Motor neuron (in vitro differentiated cells): ENCODE data around the gene HUNK. TPM values are rescaled to one million over a fixed set of nuclear protein-coding genes. Genes with fewer than 3 reads are reported as not detected.
"Not testable (repeated sequence)": the region's sequence is repeated elsewhere in the genome, so short reads cannot be mapped to it uniquely, and the experiment has no call there.

Source experiments
- ATAC-seq, 8 experiments: fragments of 200-7000 bp; cut with Tn5 transposase; replicated peaks in 6 of 8; 2 replicates each; pipeline ENCODE4 v1.8.0; 2021; ENCODE audit warnings: mild to moderate bottlenecking in 8 of 8, moderate library complexity in 8 of 8
- H3K27ac ChIP-seq, 2 donors: fragments of 250-450 bp; sonication (Bioruptor Pico); 2 replicates each; pipeline ENCODE4 v1.9.0; 2021; ENCODE audit warnings: antibody characterized with exemption in 2 of 2, mild to moderate bottlenecking in 2 of 2, moderate library complexity in 1 of 2
- H3K4me1 ChIP-seq, 2 donors: fragments of 250-450 bp; sonication (Bioruptor Pico); replicated peaks in 1 of 2; 2 replicates each; pipeline ENCODE4 v1.6.1; 2021; ENCODE audit warnings: antibody characterized with exemption in 2 of 2, mild to moderate bottlenecking in 2 of 2, moderate library complexity in 1 of 2
- H3K4me3 ChIP-seq, 5 donors: fragments of 250-450 bp; sonication (Bioruptor Pico); 2 replicates each; pipeline ENCODE4 v1.9.0; 2021; ENCODE audit warnings: antibody characterized with exemption in 5 of 5, mild to moderate bottlenecking in 5 of 5, moderate library complexity in 4 of 5
- WGBS, 10 experiments: fragments of 450-650 bp; shearing (Covaris generic); methylation state at CpG; one replicate each; pipeline ENCODE4 v1.0.0; 2022; 5-methylcytosine and 5-hydroxymethylcytosine counted together
- in situ Hi-C, 9 experiments: fragments of 400-800 bp; cut with MboI; loops; one replicate each; pipeline ENCODE4 v1.15.0; 2021; ENCODE audit warnings: low sequenced_read_pairs in 9 of 9, low pct_unique_long_range_greater_than_20kb in 2 of 9; ENCODE audit not compliant: unreplicated experiment in 9 of 9
- total RNA-seq, 8 experiments: library from RNA; unstranded; fragments of 300-600 nt; gene quantifications; 2 replicates each; pipeline versions ENCODE4 v1.2.3 to v1.2.4, GENCODE V29; 2022

HUNK gene
- total RNA-seq, 8 experiments from 2014 or later, result 2.5 to 15.8 (median 5.5) TPM

DNA sequence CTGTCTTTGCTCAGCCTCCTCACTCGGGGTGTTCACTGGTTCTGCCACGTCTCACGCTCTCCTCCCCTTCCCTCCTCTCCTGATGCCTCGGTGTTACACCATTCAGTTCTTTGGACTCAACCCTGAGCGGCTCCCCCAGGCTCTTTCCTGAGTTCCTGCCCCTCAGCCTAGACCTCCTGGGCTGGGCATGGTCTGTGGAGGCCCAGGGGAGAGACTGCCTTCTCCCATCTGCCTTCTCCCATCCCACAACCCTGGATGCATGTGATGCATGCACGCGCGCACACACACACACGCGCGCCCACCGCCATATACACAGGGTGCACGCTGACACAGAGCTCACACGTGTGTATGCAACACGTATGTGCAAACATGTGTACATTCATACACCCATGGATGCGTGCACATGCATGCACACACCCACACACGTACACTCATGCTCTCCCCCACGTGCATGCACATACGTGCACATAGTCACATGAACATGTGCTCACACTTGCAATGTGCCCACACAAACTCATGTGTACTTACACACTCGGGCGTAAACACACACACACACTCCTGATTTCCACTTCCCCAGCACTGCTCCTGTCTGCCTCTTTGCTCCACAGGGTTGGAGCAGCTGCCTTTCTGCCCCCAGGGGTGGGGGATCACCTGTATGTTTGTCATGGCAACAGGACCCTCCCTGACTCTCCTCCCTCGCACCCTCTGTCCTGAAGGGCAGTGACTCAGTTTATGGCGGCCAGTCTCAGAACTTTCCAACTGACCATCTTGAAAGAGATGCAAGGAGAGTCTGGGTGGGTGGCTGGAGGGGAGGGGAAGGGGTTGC lies 59.0 kb downstream of the HUNK start:
- Histone ChIP-seq H3K4me3 (no peak overlapping the region), H3K27ac (no peak overlapping the region), H3K4me1 (peaks cover 31 to 34% of the 10 kb centered on the region in 2 donors)
- in situ Hi-C loops, result no loop called here
- 50 to 100% (median 88%) methylated on average over 1 to 7 of the region's 23 CpGs; no CpG with 5 or more reads in 2 of the 10 experiments for WGBS, 10 experiments
- ATAC-seq, result no peak

DNA sequence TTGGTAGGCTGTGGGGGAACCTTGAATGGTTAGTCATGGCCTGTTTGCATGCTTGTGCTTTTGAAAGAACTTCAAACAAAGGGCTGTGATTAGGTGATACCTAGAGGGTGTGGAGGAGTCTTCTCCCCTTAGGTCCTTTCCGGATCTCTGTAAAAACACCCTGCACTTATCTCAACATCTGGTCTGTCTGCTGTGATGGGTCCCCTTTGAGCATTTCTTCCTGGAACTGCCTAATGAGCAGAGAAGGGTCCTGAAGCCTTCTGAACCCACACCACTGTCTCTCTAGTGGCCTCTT lies 59.6 kb downstream of the HUNK start:
- H3K4me1 ChIP-seq, result peaks cover 31 to 33% of the 10 kb centered on the region in 2 donors
- no peak overlapping the region for H3K4me3 ChIP-seq
- no peak for ATAC-seq
- in situ Hi-C loops, result no loop called here
- 100% methylated on average over 1 of the region's 1 CpG; no CpG with 5 or more reads in 9 of the 10 experiments for WGBS, 10 experiments
- H3K27ac ChIP-seq, result no peak overlapping the region

DNA sequence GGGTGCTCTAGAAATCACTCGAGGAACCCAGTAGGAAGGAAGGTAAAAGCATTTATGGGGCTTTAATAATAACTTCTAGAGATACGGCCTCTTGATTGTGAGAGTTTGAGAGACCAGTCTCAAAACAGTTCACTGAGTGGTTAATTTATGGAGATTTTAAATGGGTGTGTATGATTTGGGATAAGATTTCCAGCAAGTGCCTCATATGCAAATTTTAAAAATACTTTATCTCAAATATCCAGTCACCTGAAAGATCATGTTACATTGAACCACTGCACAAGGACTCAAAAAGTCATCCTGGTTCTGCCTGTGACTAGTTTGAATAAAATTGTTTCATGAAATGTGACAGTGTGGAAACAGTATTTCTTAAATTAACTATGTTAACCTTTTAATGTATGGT lies 64.5 kb downstream of the HUNK start:
- Histone ChIP-seq H3K27ac (no peak overlapping the region), H3K4me1 (no peaks in the 10 kb centered on the region), H3K4me3 (no peak overlapping the region)
- peak in 3 of 8 experiments; percentile 41 to 83 (median 81) for ATAC-seq
- 50 to 100% (median 79%) methylated on average over 1 to 2 of the region's 2 CpGs; no CpG with 5 or more reads in 1 of the 10 experiments for WGBS, 10 experiments
- in situ Hi-C loops, result no loop called here

DNA sequence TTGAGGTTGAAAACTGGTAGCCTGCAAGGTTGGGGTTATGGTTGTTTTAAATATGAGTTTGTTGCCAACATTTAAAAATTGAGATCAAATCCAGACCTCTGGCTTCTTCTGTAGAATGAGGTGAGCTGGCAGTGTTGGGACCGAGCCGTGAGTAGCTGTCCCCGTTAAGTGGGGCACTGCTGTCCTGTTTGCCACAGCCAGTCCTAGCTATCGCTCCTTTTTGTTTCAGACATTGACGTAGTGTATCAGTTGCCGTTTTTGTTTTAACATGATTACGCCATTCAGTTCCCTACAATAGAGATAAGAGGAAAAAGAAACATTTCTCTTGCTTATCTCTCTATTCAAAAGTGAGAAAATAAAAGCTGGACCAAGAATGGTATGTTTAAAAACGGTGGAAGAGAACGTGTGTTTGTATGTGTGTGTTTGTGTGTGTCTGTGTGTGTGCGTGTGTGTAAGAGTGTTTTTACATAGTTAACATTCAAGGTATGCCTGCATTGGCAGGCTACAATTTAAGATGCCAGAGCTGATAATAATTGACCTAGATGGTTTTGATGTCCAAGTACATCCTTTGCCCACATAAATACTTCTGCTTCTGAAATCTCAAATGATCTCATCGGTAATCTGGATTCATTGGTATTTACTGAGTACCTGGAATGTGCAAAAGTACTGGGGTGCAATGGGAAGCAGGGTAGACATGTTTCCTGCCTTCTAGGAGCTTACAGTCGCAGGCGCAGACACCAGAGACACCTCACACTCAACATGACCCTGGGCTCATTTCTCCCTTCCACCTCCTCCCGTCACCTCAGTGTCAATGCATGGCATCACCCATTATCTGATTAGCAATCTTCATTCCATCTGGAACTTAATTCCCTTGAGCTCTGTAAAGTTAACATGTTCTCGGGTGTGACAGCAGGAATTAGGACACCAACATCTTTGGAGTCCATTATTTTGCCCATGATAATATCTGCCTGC lies 65.8 kb downstream of the HUNK start:
- ATAC-seq, result no peak
- in situ Hi-C loops, result no loop called here
- H3K4me3 ChIP-seq, result no peak overlapping the region
- 62 to 98% (median 83%) methylated on average over 2 to 14 of the region's 15 CpGs for WGBS, 10 experiments
- H3K4me1 ChIP-seq, result no peaks in the 10 kb centered on the region
- no peak overlapping the region for H3K27ac ChIP-seq

DNA sequence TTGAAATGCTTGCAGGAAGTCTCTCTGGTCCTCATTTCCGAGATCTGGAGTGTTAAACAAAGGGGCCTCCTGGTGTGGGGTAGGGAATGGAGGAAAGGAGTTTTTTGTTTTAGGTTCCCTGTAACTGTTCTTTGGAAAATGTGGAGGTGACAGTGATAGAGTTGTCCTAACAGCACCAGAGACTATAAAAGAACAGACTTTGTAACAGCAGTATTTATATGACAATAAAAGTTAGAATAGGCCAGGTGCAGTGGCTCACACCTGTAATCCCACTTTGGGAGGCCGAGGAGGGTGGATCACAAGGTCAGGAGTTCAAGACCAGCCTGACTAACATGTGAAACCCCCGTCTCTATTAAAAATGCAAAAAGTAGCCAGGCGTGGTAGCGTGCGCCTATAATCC lies 68.9 kb downstream of the HUNK start:
- H3K4me1 ChIP-seq, result peaks cover 16 to 18% of the 10 kb centered on the region in 2 donors
- WGBS, 10 experiments, result 53 to 100% (median 90%) methylated on average over 1 to 6 of the region's 6 CpGs; no CpG with 5 or more reads in 5 of the 10 experiments
- ATAC-seq, result no peak
- no peak overlapping the region for H3K4me3 ChIP-seq
- in situ Hi-C loops, result no loop called here
- H3K27ac ChIP-seq, result no peak overlapping the region

DNA sequence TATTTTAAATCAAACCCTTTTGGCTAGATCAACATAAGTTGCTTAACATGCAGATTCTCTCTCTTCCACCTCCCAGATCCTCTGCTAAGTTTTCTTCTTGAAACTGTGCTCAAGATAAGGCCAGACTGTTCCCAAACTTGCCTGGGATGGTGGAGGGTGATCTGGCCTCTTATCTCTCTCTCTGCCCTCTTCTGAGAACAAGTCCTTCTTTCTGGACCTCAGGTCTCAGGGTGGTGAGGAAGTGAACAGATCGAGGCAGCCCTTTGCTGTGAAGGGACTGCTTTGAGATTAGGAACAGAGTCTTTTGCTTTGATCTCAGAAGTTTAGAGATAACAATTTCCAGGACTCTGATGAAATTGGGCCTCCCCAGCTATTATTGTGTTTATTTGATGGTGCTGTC lies 70.7 kb downstream of the HUNK start:
- WGBS, 10 experiments, result 44 to 100% (median 60%) methylated on average over 1 of the region's 1 CpG; no CpG with 5 or more reads in 4 of the 10 experiments
- H3K4me3 ChIP-seq, result no peak overlapping the region
- in situ Hi-C loops, result no loop called here
- peaks cover 16 to 18% of the 10 kb centered on the region in 2 donors for H3K4me1 ChIP-seq
- H3K27ac ChIP-seq, result no peak overlapping the region
- ATAC-seq, result no peak

DNA sequence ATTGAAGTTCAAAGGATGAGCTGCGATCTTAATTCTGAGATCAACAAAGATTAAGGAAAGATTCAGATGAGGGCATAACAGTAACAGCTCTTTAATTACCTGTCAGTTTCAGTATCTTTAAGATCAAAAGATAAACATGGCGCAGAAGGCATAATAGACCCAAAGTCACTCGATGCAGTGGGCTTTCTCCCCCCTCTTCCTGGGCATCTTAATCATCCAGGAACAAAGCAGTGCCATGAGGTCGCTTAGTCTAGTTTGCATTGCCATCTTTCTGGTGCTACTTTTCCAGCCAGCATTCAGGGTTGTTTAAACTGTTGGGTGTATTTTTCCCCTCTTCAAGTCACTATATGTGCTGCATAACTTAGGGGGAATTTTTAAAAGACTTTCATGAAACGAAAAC lies 72.3 kb downstream of the HUNK start:
- Histone ChIP-seq H3K4me3 (no peak overlapping the region), H3K4me1 (peaks cover 16 to 18% of the 10 kb centered on the region in 2 donors), H3K27ac (peak overlapping the region; percentile 13 to 36)
- in situ Hi-C loops, result no loop called here
- 8 to 75% (median 27%) methylated on average over 1 to 4 of the region's 5 CpGs; no CpG with 5 or more reads in 1 of the 10 experiments for WGBS, 10 experiments
- peak in 5 of 8 experiments; percentile 59 to 82 (median 67) for ATAC-seq

DNA sequence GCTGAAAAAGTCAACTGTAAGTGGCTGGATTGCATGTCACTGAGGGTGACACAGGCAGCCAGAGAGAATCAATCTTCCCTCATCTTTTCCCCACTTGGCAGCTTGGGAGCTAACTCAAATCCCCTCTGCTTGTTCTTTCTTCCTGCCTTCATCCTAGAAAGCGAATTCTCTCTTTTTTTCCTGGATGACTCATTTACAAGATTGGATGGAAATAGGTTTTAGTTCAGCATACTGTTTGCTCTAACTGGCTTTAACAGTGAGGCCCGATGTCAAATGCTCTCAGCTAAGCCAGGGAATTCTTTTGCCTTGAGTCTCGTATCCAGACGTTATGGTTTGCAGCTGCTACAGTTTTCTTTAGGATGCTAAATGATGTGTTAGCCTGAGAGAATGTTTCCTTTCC lies 72.7 kb downstream of the HUNK start:
- no peak overlapping the region for H3K4me3 ChIP-seq
- WGBS, 10 experiments, result 8 to 44% (median 23%) methylated on average over 2 to 4 of the region's 4 CpGs; no CpG with 5 or more reads in 1 of the 10 experiments
- peak in 5 of 8 experiments; percentile 78 to 88 (median 88) for ATAC-seq
- H3K27ac ChIP-seq, result peak overlapping the region; percentile 13 to 36
- H3K4me1 ChIP-seq, result peaks cover 16 to 18% of the 10 kb centered on the region in 2 donors
- in situ Hi-C loops, result no loop called here

DNA sequence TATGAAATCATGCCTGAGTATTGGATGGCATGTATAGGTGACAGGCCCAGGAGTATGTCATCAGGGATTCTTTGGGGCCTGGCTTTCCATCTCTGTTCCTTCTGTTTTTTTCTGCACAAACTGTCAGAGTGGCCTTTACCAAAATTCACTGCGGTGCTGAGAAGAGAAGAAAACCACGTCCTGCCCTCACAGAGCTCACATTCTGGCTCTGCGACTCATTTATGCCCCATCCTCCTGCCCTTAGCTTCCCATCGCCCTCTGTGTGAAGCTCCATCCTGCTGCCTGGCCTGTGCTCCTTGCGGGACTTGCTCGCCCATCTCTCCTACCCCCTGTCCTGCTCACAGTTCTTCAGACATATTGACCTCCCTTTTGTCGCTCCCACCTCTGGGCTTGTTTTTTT lies 73.4 kb downstream of the HUNK start:
- in situ Hi-C loops, result no loop called here
- Histone ChIP-seq H3K27ac (no peak overlapping the region), H3K4me1 (peaks cover 16 to 18% of the 10 kb centered on the region in 2 donors), H3K4me3 (no peak overlapping the region)
- peak in 2 of 8 experiments; percentile 9 to 24 for ATAC-seq
- 72 to 100% (median 97%) methylated on average over 1 to 5 of the region's 7 CpGs; no CpG with 5 or more reads in 7 of the 10 experiments for WGBS, 10 experiments

DNA sequence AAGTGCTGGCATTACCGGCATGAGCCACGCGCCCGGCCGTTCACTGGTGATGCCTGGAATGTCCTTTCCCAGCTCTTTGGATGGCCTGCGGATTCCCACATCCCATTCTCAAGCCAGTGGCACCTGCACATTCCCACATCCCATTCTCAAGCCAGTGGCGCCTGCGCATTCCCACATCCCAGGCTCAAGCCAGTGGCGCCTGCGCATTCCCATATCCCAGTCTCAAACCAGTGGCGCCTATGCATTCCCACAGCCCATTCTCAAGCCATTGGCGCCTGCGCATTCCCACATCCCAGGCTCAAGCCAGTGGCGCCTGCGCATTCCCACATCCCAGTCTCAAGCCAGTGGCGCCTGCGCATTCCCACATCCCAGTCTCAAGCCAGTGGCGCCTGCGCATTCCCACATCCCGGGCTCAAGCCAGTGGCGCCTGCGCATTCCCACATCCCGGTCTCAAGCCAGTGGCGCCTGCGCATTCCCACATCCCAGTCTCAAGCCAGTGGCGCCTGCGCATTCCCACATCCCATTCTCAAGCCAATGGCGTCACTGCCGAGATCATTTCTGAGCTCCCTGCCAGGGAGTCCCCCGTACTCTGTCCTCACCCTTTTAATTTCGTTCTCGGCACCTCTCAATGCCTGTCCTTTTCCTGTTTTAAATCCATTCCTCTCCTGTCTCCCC lies 74.2 kb downstream of the HUNK start:
- in situ Hi-C loops, H3K27ac ChIP-seq, H3K4me3 ChIP-seq, ATAC-seq: not testable (repeated sequence)
- WGBS, 10 experiments, result 92 to 100% (median 98%) methylated on average over 3 to 8 of the region's 32 CpGs; no CpG with 5 or more reads in 5 of the 10 experiments
- H3K4me1 ChIP-seq, result peaks cover 16 to 18% of the 10 kb centered on the region in 2 donors

DNA sequence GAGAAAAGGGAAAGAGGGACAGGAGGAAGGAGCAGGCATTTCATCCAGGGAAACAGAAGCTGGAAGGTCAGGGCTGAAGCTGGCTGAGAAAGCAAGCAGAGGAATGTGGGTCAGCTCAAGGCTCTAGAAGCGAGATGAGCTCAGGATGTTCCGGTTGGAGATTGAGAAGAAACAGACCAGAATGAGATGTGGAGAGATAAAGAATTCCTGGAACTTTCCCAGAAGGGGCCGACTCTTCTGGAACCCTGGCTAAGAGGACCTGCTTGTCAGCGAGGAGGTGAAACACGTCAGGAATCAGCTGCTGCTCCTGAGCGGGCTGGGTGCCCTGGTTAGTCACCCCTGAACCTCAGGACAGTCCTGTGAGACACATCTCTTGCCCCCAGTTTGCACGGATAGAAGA lies 75.9 kb downstream of the HUNK start:
- H3K4me1 ChIP-seq, result peaks cover 16 to 18% of the 10 kb centered on the region in 2 donors
- no peak overlapping the region for H3K27ac ChIP-seq
- in situ Hi-C loops, result no loop called here
- 44 to 100% (median 94%) methylated on average over 2 to 6 of the region's 7 CpGs; no CpG with 5 or more reads in 1 of the 10 experiments for whole genome bisulfite sequencing, 10 experiments
- H3K4me3 ChIP-seq, result no peak overlapping the region
- no peak for ATAC-seq

DNA sequence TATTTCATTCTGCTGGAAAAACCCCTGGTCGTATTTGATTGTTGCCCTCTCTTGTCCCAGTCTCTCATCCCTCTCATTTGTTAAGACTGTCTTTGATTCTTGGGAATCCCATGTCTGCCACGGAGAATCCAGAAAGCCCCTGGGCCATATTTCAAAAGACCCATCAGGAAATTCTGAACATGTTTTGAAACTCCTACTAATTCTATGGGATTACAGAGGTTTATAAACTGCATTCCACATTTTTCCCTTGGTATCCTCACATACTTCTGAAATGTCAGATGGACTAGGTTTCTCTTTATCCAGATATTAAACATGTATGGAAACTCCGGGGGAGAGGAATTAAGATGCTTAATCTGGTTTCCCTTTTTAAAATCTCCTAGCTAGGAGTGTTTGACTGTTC lies 80.0 kb downstream of the HUNK start:
- WGBS, 10 experiments, result 42 to 100% (median 85%) methylated on average over 1 to 3 of the region's 3 CpGs; no CpG with 5 or more reads in 1 of the 10 experiments
- in situ Hi-C loops, result no loop called here
- ATAC-seq, result no peak
- no peak overlapping the region for H3K27ac ChIP-seq
- no peak overlapping the region for H3K4me3 ChIP-seq
- H3K4me1 ChIP-seq, result no peaks in the 10 kb centered on the region
